HEK293 (cell line): ENCODE results near the gene DMBX1.

ENCODE experiments used
- ATF2 ChIP-seq: fragments of 450-650 bp; formaldehyde crosslinking; IDR thresholded peaks from 2 replicates; pipeline ENCODE4 v1.5.1; 2016; ENCODE audit warnings: missing biosample characterization, missing genetic modification characterization, low read depth
- CTCF ChIP-seq: fragments of 450-650 bp; formaldehyde crosslinking; IDR thresholded peaks from 2 replicates; pipeline ENCODE4 v1.5.1; 2016; ENCODE audit warnings: missing biosample characterization, missing genetic modification characterization
- KLF17 ChIP-seq: fragments of 450-650 bp; formaldehyde crosslinking; IDR thresholded peaks from 2 replicates; pipeline ENCODE4 v1.5.1; 2016; ENCODE audit warnings: missing biosample characterization, missing genetic modification characterization
- PRDM1 ChIP-seq: fragments of 450-650 bp; formaldehyde crosslinking; IDR thresholded peaks from 2 replicates; pipeline ENCODE4; 2016; ENCODE audit warnings: missing biosample characterization, missing genetic modification characterization
- PRDM10 ChIP-seq: fragments of 450-650 bp; formaldehyde crosslinking; IDR thresholded peaks from 2 replicates; pipeline ENCODE4 v1.5.1; 2016; ENCODE audit warnings: missing biosample characterization, missing genetic modification characterization
- REST ChIP-seq: fragments of 450-650 bp; formaldehyde crosslinking; IDR thresholded peaks from 2 replicates; pipeline ENCODE4 v1.5.1; 2016; ENCODE audit warnings: missing biosample characterization, missing genetic modification characterization
- SETDB1 ChIP-seq: IDR thresholded peaks from one replicate; pipeline ENCODE4 v1.6.1; 2017; ENCODE audit warnings: mild to moderate bottlenecking, low read length, moderate library complexity, mixed read lengths; ENCODE audit not compliant: insufficient read length
- ZNF24 ChIP-seq: fragments of 450-650 bp; formaldehyde crosslinking; IDR thresholded peaks from 2 replicates; pipeline ENCODE4 v1.5.1; 2016; ENCODE audit warnings: missing biosample characterization, missing genetic modification characterization
- ZNF433 ChIP-seq: fragments of 450-650 bp; formaldehyde crosslinking; IDR thresholded peaks from 2 replicates; pipeline ENCODE4 v1.5.1; 2016; ENCODE audit warnings: missing biosample characterization, missing genetic modification characterization, low read depth
- ZNF48 ChIP-seq: fragments of 450-650 bp; formaldehyde crosslinking; IDR thresholded peaks from 2 replicates; pipeline ENCODE4 v1.5.1; 2016; ENCODE audit warnings: missing biosample characterization, missing genetic modification characterization
- ZNF548 ChIP-seq: fragments of 450-650 bp; formaldehyde crosslinking; IDR thresholded peaks from 2 replicates; pipeline ENCODE4 v1.5.1; 2016; ENCODE audit warnings: missing biosample characterization, missing genetic modification characterization
- ZNF830 ChIP-seq: fragments of 450-650 bp; IDR thresholded peaks from 2 replicates; pipeline ENCODE4 v1.5.0; 2018; ENCODE audit warnings: missing biosample characterization, missing genetic modification characterization, low read depth, mild to moderate bottlenecking, moderate library complexity

- TF ChIP-seq PRDM10 (tag by site-specific recombination) (no peak), CTCF (tag by site-specific recombination) (no peak), REST (tag by site-specific recombination) (no peak), ZNF548 (no peak), ZNF48 (no peak), ZNF830 (tag by site-specific recombination) (no peak), ATF2 (tag by site-specific recombination) (no peak), KLF17 (no peak), ZNF24 (no peak), SETDB1 (no peak), ZNF433 (tag by site-specific recombination) (no peak), PRDM1 (no peak)
These were observed 36.2 kb upstream of the DMBX1 start for GRCh38 chr1:46453449-46453848.
